ENCODE data around the gene KDM2A. TPM values are rescaled to one million over a fixed set of nuclear protein-coding genes. Genes with fewer than 3 reads are reported as not detected.
"Not testable (repeated sequence)": the region's sequence is repeated elsewhere in the genome, so short reads cannot be mapped to it uniquely, and the experiment has no call there.

KDM2A gene
- total and polyA plus RNA-seq, 2 of the 13 experiments (the other 11 are each of a cell fraction or from before 2014, with no cell fraction given) = 31.3 to 31.4 TPM

DNA sequence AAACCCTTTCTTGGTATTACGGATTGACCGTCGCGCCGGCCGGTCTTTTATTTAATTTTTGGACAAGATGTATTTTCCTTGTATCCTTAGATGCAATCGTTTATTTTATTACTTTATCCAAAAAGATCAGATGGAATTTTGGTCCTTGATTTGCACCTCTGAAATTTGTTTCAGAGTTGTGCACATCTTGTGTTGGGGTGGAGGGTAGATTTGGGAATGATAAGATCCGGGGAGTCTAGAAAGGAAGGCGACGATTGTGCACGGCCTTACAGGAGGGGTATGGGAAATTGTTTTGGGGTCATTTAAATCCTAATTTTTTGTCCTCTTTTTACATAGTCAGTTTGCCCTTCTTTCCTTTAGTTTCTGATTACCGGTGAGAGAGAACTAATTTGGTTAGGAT lies 1.4 kb downstream of the KDM2A start (continued):
- no peak for TF ChIP-seq AHR (CRISPR knock-in tag; IDR thresholded peaks at IDR 0.05)
- no peak for TF ChIP-seq FOSL2 (CRISPR knock-in tag; IDR thresholded peaks at IDR 0.05)
- TF ChIP-seq ZKSCAN1 (IDR thresholded peaks at IDR 0.05; ENCODE audit: low read length) = no peak
- TF ChIP-seq POGK (CRISPR knock-in tag; conservative IDR thresholded peaks at IDR 0.05) = no peak
- TF ChIP-seq CHCHD3 (CRISPR knock-in tag; IDR thresholded peaks at IDR 0.05) = no peak
- no peak for TF ChIP-seq CREB1 (IDR thresholded peaks at IDR 0.05)
- no peak; the same call in 1 of the 2 replicates for TF ChIP-seq CREB1 (CRISPR knock-in tag; IDR thresholded peaks at IDR 0.05)
- no peak for TF ChIP-seq FIP1L1 (IDR thresholded peaks at IDR 0.05; ENCODE audit: borderline replicate concordance, insufficient read depth, low read depth, low read length)
- 0 out of 2 replicates have a peak, but pooled peaks have one; percentile 51 for TF ChIP-seq ARID2 (CRISPR knock-in tag; IDR thresholded peaks at IDR 0.05; ENCODE audit: borderline replicate concordance)

- Histone ChIP-seq H4K20me1 (ENCODE audit: insufficient read depth, low read length) (peaks cover 16% of the 10 kb centered on the region), H3K4me3 (replicated peaks in 1 of 3; ENCODE audit: insufficient read depth in 1 of 3, low read depth in 2 of 3, low read length in 3 of 3) (peak overlapping the region; percentile 82 to 100 (median 86)), H3K27ac (ENCODE audit: extremely low read length, insufficient read depth, low read length) (peak overlapping the region; percentile 21), H3K79me2 (ENCODE audit: insufficient read depth, low read length) (peaks cover 59% of the 10 kb centered on the region), H3K27me3 (ENCODE audit: control insufficient read depth in 1 of 2, insufficient read depth in 2 of 2, low read length in 2 of 2) (no peaks in the 10 kb centered on the region; a peak in 1 of 5 replicates), H3K9me3 (ENCODE audit: low read length) (no peaks in the 10 kb centered on the region), H3K4me2 (ENCODE audit: low read depth, low read length) (peak overlapping the region; percentile 61), H3K9ac (ENCODE audit: insufficient read depth, low read depth, low read length) (peak overlapping the region; percentile 92), H3K36me3 (replicated peaks in 1 of 2; ENCODE audit: control insufficient read depth in 1 of 2, insufficient read depth in 2 of 2, low read length in 2 of 2) (peaks cover 3% of the 10 kb centered on the region in 2 experiments; a peak in 1 of 5 replicates), H2AFZ (ENCODE audit: low read length) (no peak overlapping the region), H3K4me1 (ENCODE audit: insufficient read depth, low read length) (peaks cover 36% of the 10 kb centered on the region)
- ATAC-seq (no peak), DNase-seq (ENCODE audit: low spot score) (no peak), FAIRE-seq (no peak)
- in situ Hi-C loops (cut with HindIII; ENCODE audit: extremely low pct_ligation_motif_present, low pct_unique_long_range_greater_than_20kb) = no loop called here
- 11% methylated on average over 9 of the region's 9 CpGs for WGBS (ENCODE audit: low lambda C conversion rate)
- intact Hi-C loops (cut with micrococcal nuclease; ENCODE audit: unreplicated experiment) = no loop called here
- TF ChIP-seq SMARCE1 (IDR thresholded peaks at IDR 0.05; ENCODE audit: borderline replicate concordance) (no peak), CREB1 (IDR thresholded peaks at IDR 0.05) (no peak), CREB1 (CRISPR knock-in tag; IDR thresholded peaks at IDR 0.05) (peak; percentile 3; the same call in 1 of the 2 replicates), ZFX (CRISPR knock-in tag; IDR thresholded peaks at IDR 0.05; ENCODE audit: low read depth) (0 out of 2 replicates have a peak, but pooled peaks have one; percentile 30)
- no TSS peak for BruUV-seq (replicated peaks)
- POLR2A ChIA-PET = no interaction called here
- CTCF ChIA-PET (ENCODE audit: low intra/inter-chr PET ratio, low total read pairs) = no interaction called here
These were observed 2.0 kb downstream of the KDM2A start for GRCh38 chr11:67120881-67121710.

- POLR2A ChIA-PET; BruUV-seq (replicated peaks); DNase-seq (ENCODE audit: low spot score); FAIRE-seq; H3K4me2 ChIP-seq (ENCODE audit: low read depth, low read length); H3K27me3 ChIP-seq (ENCODE audit: control insufficient read depth in 1 of 2, insufficient read depth in 2 of 2, low read length in 2 of 2); intact Hi-C loops (cut with micrococcal nuclease; ENCODE audit: unreplicated experiment); in situ Hi-C loops (cut with HindIII; ENCODE audit: extremely low pct_ligation_motif_present, low pct_unique_long_range_greater_than_20kb); H3K9me3 ChIP-seq (ENCODE audit: low read length); ATAC-seq; CTCF ChIA-PET (ENCODE audit: low intra/inter-chr PET ratio, low total read pairs); H3K27ac ChIP-seq (ENCODE audit: extremely low read length, insufficient read depth, low read length); H3K9ac ChIP-seq (ENCODE audit: insufficient read depth, low read depth, low read length); H2AFZ ChIP-seq (ENCODE audit: low read length); H3K4me3 ChIP-seq (replicated peaks in 1 of 3; ENCODE audit: insufficient read depth in 1 of 3, low read depth in 2 of 3, low read length in 3 of 3): not testable (repeated sequence)
- 99% methylated on average over 5 of the region's 5 CpGs for WGBS (ENCODE audit: low lambda C conversion rate)
- Histone ChIP-seq H4K20me1 (ENCODE audit: insufficient read depth, low read length) (peaks cover 16% of the 10 kb centered on the region), H3K36me3 (replicated peaks in 1 of 2; ENCODE audit: control insufficient read depth in 1 of 2, insufficient read depth in 2 of 2, low read length in 2 of 2) (peaks cover 5 to 11% of the 10 kb centered on the region in 2 experiments; a peak in 3 of 5 replicates), H3K4me1 (ENCODE audit: insufficient read depth, low read length) (peaks cover 20% of the 10 kb centered on the region), H3K79me2 (ENCODE audit: insufficient read depth, low read length) (peaks cover 82% of the 10 kb centered on the region)
These were observed 4.7 kb downstream of the KDM2A start for GRCh38 chr11:67123801-67124200.
